Lower lobe of right lung (tissue), 2 donors: ENCODE results near the gene SAMSN1. TPM values are rescaled to one million over a fixed set of nuclear protein-coding genes. Genes with fewer than 3 reads are reported as not detected.

Experiments used
- ATAC-seq, 2 donors: fragments of 200-7000 bp; cut with Tn5 transposase; one replicate each; pipeline ENCODE4 v1.9.1; 2020 to 2022; ENCODE audit warnings: mild to moderate bottlenecking in 2 of 2, moderate library complexity in 2 of 2
- DNase-seq: peaks from one replicate; pipeline ENCODE4 v3.0.0-alpha.2; 2020
- H3K27ac ChIP-seq: fragments of 200-600 bp; one replicate; pipeline ENCODE4 v1.8.0; 2022
- H3K27me3 ChIP-seq: fragments of 200-600 bp; one replicate; pipeline ENCODE4 v1.8.0; 2022; ENCODE audit warnings: low read depth
- H3K36me3 ChIP-seq: fragments of 200-600 bp; one replicate; pipeline ENCODE4 v1.8.0; 2022; ENCODE audit warnings: mild to moderate bottlenecking
- H3K4me1 ChIP-seq: fragments of 200-600 bp; one replicate; pipeline ENCODE4 v1.8.0; 2022
- H3K4me3 ChIP-seq: fragments of 200-600 bp; one replicate; pipeline ENCODE4 v1.8.0; 2022; ENCODE audit warnings: mild to moderate bottlenecking
- H3K9me3 ChIP-seq: fragments of 200-600 bp; one replicate; pipeline ENCODE4 v1.8.0; 2022
- intact Hi-C: fragments of 100-400 bp; cut with DNase I; formaldehyde crosslinking; loops from one replicate; pipeline ENCODE4 v1.11.0; 2022
- total RNA-seq: library from RNA; stranded (reverse); fragmentation: NEBNext Ultra II Directional; extraction: Animal tissue kit (Norgen Biotek cat#: 25700); gene quantifications from one replicate; pipeline ENCODE4 v1.2.1, GENCODE V29; 2021
- TF ChIP-seq, protein P1 (sequence below): fragments of 200-600 bp; IDR thresholded peaks from one replicate; pipeline ENCODE4 v1.8.0; 2022; ENCODE audit warnings: antibody characterized with exemption, mild to moderate bottlenecking
- donor health status: DM: no; HTN: yes; CAD: no; lungs with severe emphysema.

SAMSN1 gene
- total RNA-seq, 1 donor from 2014 or later = 21.5 TPM

DNA sequence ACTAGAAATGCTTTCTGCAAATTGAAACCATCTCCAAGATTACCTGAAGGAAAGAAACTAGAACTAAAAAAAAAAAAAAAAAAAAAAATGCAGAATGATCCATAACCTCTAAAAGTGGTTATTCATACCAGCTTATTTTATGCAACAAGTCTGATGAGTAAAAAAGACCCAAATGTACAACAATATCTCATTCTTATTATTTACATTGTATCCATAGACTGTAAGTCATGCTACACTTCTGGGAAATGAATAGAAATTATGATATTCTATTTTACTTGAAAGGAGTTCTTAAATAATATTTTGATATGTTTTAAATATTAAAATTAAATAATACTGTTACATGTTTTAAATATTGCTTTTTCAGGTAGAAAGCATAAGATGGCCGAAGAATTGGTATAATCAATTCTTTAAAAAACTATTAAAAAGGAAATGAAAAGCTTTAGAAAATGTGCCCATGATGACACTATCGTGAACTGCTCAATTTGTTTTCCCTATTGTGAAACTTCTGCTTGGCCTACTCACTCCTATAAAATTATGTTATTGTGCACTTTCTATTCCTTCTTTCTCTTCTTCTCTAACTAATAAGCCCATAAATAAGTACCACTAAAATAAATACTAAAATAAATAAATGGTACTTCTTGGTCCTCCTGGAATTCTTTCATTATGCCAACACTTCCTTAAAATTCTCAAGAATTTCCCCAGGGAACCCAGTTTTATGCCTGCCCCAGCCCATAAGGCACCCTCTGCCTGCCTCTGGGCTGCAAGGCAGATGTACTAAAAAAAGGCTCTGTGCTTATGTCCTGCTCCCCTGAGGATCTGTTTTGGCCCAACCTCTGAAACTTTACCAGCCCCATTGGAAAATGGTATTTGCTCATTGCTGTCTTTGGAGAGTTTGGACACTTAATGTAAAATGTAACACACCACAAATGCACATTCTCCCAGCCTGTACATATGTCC lies 18.1 kb downstream of the SAMSN1 start:
- Histone ChIP-seq H3K36me3 (no peaks in the 10 kb centered on the region), H3K9me3 (no peaks in the 10 kb centered on the region), H3K27me3 (no peaks in the 10 kb centered on the region), H3K4me3 (no peak overlapping the region), H3K27ac (no peak overlapping the region), H3K4me1 (peaks cover 2% of the 10 kb centered on the region)
- DNase-seq (no peak), ATAC-seq (peak in 1 of 2 donors; percentile 33)
- intact Hi-C loops = no loop called here
- TF ChIP-seq, protein P1, sequence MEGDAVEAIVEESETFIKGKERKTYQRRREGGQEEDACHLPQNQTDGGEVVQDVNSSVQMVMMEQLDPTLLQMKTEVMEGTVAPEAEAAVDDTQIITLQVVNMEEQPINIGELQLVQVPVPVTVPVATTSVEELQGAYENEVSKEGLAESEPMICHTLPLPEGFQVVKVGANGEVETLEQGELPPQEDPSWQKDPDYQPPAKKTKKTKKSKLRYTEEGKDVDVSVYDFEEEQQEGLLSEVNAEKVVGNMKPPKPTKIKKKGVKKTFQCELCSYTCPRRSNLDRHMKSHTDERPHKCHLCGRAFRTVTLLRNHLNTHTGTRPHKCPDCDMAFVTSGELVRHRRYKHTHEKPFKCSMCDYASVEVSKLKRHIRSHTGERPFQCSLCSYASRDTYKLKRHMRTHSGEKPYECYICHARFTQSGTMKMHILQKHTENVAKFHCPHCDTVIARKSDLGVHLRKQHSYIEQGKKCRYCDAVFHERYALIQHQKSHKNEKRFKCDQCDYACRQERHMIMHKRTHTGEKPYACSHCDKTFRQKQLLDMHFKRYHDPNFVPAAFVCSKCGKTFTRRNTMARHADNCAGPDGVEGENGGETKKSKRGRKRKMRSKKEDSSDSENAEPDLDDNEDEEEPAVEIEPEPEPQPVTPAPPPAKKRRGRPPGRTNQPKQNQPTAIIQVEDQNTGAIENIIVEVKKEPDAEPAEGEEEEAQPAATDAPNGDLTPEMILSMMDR = no peak

DNA sequence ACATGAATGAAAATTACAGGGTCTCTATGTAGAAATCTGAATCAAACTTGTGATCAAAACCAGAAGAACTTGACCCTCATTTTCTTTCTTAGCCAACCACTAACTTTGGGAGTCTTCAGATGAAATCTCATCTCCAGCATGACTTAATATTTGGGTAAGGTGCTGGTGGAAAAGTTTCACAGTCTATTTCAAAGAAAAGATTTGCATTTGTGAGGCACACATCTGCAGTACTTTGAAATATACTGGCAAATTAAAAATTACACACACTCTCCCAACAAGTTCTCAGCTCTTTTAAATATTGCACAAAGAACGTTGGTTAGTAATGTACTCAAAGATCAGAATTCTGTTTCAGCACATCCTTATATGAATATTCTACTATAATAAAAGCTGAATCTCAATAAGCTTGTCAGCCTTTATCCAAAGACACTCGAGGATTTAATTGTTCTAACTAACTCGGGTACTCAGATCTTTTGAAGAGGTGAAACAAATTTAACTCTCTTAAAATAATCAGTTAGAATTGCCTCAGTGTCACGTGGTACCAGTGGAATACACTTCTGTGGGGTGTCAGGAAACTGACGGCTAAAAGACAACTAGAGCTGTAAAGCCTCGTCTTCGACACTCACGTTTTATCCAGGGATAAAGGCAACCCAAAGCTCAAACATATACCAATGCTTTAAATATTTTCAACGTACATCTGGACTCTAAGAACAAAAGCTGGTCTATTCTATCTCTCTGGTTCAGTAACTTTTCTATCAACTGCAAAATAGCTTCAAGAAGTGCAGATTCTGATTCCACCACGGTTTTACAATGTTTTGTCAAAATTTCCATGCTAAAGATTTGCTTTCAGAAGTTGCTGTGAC lies 19.0 kb downstream of the SAMSN1 start:
- Histone ChIP-seq H3K27ac (no peak overlapping the region), H3K9me3 (no peaks in the 10 kb centered on the region), H3K4me3 (no peak overlapping the region), H3K4me1 (peaks cover 7% of the 10 kb centered on the region), H3K27me3 (no peaks in the 10 kb centered on the region), H3K36me3 (no peaks in the 10 kb centered on the region)
- no peak for DNase-seq
- TF ChIP-seq, protein P1 = no peak
- intact Hi-C loops = no loop called here
- ATAC-seq = peak in 1 of 2 donors; percentile 13

DNA sequence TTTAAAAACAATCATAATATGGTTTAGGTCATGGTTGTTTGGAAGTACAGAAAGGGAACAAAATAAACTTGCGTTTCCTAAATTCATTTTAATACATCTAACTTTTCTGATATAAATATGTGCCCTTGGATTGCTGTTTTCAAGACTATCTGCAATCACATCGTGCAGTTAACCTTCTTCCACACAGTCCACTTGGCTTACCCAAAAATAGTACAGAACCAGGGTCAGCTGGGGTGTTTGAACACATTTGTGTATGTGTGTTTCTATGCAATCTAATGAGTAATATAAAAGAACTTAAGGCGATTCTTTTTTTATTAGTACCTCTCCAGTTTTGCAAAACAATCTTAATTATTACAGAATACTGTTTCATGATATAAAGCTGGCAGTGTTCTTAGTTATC lies 19.9 kb downstream of the SAMSN1 start:
- Histone ChIP-seq H3K27me3 (no peaks in the 10 kb centered on the region), H3K4me1 (peaks cover 11% of the 10 kb centered on the region), H3K36me3 (no peaks in the 10 kb centered on the region), H3K27ac (no peak overlapping the region), H3K9me3 (no peaks in the 10 kb centered on the region), H3K4me3 (no peak overlapping the region)
- intact Hi-C loops = no loop called here
- no peak for ATAC-seq
- TF ChIP-seq, protein P1 = no peak
- DNase-seq = no peak

DNA sequence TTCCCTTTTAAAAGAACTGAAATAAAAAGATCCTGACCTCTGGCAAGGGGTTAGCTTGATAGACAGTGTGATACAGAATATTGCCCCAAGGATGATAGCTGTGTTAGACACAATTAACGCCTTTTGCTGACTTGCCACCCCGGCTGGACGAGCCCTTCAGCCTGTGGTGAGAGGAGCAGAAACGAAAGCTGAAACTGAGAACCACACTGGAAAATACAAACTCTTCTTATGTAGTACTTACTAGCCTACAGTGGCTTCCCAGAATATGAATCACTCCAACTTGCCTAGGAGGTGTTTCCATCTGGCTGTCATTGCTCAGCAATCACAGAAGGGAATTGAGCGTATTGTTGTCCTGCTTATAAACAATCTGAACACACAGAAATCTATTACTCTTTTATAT lies 22.9 kb downstream of the SAMSN1 start:
- Histone ChIP-seq H3K27ac (peak overlapping the region; percentile 51), H3K4me3 (peak overlapping the region; percentile 25), H3K36me3 (no peaks in the 10 kb centered on the region), H3K27me3 (no peaks in the 10 kb centered on the region), H3K9me3 (no peaks in the 10 kb centered on the region), H3K4me1 (peaks cover 18% of the 10 kb centered on the region)
- ATAC-seq (peak; percentile 67), DNase-seq (no peak)
- intact Hi-C loops = no loop called here
- TF ChIP-seq, protein P1 = no peak

DNA sequence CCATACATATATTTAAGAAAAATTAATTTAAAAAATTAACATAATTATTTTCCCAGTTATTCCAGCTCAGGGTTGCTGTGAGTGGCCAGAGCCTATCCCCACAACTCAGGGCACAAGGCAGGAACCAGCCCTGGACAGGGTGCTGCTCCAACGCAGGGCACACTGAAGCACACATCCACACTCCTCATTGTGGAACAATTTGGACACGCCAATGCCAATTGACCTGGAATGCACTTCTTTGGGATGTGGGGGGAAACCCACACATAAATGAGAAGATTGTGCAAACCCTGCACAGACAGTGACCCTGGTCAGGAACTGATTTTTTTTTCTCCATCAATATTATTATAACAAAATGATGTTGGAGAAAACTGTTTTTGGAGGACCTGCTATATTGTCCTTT lies 23.4 kb downstream of the SAMSN1 start:
- Histone ChIP-seq H3K4me3 (peak overlapping the region; percentile 25), H3K4me1 (peaks cover 18% of the 10 kb centered on the region), H3K9me3 (no peaks in the 10 kb centered on the region), H3K36me3 (no peaks in the 10 kb centered on the region), H3K27me3 (no peaks in the 10 kb centered on the region), H3K27ac (peak overlapping the region; percentile 51)
- TF ChIP-seq, protein P1 = no peak
- ATAC-seq (peak in 1 of 2 donors; percentile 47), DNase-seq (no peak)
- intact Hi-C loops = no loop called here
